GM21447 (cell line): ENCODE results near the gene CRYAB.
"Not testable (repeated sequence)": the region's sequence is repeated elsewhere in the genome, so short reads cannot be mapped to it uniquely, and the experiment has no call there.

ENCODE experiments used
- ATAC-seq: cut with Tn5 transposase; IDR thresholded peaks from one replicate; pipeline ENCODE4 v1.9.1; 2021; ENCODE audit not compliant: unreplicated experiment

CRYAB gene

DNA sequence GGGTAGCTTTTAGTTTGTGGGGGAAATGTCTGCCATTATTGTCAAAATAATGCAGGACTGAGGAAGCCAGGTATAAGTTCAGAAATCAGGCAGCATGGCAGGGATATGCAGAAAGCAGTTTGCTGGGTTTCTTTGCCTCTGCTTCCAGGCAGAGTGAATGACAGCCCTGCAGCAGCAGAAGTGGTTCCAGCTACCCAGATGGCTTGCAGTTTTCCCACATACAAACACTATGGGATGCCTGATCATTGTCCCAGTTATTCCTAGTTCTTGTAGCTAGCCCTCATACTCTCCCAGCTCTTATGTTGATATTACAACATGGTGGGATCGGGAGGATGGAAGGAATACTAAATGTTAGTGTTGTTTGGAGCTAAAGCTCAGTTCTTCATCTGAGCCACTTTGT, 22.7 kb upstream of the CRYAB start:
- ATAC-seq = no peak

DNA sequence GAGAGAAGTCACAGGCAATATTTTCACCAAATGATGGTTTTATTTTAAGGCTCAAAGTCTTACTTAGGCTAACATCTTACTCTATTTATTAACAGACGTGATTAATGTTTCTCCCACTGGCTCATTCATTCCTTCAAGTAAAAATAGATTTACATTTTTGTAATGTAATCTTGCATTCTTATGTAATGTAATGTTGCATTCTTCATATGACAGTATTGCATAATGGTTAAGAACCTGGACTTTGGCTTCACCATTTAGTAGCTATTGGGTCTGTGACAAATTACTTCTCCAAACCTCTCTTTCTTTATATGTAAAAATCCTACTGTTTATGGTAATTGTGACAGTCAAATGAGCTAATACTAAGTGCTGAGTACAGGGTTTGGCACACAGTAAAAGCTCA, 22.3 kb upstream of the CRYAB start:
- ATAC-seq = no peak

DNA sequence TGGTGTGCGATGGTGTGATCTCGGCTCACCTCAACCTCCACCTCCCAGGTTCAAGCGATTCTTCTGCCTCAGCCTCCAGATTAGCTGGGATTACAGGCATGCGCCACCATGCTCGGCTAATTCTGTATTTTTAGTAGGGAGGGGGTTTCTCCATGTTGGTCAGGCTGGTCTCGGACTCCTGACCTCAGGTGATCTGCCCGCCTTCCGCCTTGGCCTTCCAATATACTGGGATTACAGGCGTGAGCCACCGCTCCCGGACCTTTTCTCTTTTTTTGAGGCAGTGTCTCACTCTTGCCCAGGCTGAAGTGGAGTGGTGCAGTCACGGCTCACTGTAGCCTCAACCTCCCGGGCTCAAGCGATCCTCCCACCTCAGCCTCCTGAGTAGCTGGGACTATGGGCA, 21.6 kb upstream of the CRYAB start:
- ATAC-seq = not testable (repeated sequence)

DNA sequence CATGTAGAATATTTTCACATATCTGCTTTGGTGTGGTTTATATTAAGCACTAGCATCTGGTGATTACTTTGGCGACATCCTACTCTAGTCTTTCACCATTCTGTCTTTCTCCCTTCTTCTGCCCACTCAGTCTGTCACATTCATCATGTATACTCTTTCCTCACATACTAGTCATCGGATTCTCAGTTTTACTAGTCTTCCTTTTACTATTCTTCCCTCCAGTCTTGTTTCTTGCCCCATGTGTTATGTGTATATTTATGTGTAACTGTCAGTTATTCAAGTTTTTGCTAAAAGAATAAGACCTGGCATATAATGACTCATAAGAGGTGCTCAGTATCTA, 21.0 kb upstream of the CRYAB start:
- no peak for ATAC-seq

DNA sequence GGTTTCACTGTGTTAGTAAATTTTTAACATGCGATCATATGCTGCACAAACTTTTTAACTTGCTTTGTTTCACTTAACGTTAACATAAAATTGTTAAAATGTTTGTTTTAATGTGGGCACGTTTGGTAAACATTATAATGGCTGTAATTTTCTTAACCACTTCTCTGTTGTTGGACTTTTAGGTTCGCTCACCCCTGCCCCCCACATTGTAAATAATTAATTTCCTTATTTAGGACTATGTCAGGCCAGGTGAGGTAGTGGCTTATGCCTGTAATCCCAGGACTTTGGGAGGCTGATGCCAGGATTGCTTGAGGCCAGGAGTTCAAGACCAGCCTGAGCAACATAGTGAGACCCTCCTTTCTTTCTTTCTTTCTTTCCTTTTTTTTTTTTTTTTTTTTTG, 18.9 kb upstream of the CRYAB start:
- ATAC-seq = no peak

DNA sequence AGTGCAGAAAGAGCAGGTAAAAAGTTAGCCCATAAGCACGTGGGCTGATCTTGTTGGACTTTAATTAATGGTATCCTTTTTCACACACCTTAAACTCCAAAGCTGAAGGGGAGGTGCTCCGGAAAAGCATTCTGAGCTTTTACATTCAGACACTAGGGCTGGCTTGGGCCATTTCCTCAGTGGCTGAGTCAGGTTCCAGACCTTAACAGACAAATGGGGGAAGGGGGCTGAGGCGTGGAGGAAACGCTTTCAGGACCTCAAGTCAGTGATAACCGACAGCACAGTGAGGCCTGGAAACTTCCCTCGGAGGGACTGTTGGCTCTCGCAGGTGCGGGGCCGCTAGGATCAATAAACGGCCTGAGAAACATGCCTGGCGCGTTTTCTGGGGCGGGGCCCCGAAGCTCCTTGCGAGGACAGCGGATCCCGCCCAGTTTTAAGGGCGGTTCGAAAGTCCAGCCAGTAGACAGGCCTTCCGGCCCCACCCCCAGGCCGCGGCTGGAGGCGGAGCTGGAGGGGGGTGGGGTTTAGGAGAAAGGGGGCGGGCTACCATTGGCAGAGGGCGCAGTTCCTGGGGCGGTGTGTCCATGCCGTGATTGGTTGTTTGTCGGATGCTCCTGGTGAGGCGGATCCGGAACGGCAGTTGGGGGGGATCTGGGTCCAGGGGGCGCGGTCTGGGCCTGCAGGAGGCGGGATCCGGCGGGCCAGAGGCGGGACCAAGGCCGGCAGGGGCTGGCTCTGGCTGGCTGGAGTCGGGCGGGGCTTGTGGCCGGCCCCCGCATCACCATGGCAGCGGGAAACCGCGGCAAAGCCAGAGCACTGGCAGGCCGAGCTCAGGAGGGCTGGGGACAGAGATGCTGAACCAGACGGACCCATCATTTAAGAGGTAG, 15.2 kb upstream of the CRYAB start:
- peak; percentile 91 for ATAC-seq

DNA sequence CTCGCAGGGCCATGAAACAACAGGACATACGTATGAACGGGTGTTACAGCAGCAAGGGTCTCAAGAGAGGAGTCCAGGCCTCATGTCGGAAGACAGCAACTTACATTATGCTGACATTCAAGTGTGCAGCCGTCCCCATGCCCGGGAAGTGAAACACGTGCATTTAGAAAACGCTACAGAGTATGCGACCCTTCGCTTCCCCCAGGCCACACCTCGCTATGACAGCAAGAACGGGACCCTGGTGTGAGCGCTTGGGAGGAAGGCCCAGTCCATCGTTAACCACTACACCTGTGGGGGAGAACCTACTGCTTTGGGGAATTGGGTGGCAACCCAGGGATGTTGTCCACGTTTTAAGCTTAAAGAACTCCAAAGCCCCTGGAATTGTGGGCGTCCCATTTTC, 14.4 kb upstream of the CRYAB start:
- ATAC-seq = no peak

DNA sequence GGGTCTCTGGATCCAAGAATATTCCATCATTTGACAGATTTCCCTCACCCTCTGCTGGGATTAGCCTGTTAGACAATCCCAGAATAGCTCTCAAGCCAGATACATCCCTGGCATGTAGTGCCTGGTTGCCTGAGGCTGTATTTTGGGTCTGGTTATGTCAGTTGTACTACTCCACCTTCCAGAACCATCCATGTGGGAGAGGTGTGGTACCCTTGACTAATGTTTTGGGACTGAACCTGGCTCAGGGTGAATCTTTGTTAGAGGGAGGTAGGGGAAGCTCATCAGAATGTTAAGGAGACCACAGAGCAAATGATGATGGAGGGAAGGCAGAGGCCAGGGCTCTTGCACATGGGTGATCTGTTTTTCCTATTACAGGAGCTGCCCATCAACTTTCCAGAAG, 12.4 kb upstream of the CRYAB start:
- ATAC-seq = no peak

DNA sequence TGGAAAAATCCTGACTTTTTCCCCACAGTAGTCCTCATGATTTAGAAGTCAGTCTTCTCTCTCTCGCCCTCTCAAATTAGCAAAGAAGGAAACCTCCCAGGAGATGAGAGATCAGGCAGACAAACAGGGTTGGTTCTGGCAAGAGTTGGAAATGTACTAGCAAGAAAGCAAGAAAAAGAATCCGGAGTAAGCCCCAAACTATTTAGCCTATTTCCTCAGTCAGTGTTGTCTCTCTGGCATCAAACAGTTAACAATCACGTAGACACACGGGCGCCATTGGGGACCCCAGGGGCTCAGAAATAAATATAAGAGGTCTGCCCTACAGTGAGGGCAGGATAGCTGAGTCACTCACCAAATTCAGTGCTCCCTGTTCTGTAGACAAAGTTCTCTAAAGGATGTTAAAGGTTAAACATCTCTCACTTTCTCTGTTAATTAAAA, 11.8 kb upstream of the CRYAB start:
- no peak for ATAC-seq

DNA sequence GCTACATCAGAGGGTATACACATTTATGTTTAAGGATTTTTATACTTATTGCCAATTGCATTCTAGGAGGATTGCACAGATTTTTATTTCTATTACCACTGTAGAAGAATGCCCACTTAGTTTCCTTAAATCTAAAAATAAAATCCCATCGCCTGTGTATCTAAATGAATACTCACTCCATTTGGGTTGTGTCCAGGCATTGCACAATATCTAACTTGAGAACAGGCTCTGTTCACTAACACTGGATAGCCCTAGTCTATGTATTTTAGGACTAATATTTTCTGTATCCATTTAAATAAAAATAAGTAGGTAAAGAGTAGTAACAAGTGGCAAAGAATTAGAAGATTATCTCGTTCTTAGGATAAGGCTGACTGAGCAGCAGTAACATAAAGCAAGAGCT, 11.2 kb upstream of the CRYAB start:
- ATAC-seq = no peak

DNA sequence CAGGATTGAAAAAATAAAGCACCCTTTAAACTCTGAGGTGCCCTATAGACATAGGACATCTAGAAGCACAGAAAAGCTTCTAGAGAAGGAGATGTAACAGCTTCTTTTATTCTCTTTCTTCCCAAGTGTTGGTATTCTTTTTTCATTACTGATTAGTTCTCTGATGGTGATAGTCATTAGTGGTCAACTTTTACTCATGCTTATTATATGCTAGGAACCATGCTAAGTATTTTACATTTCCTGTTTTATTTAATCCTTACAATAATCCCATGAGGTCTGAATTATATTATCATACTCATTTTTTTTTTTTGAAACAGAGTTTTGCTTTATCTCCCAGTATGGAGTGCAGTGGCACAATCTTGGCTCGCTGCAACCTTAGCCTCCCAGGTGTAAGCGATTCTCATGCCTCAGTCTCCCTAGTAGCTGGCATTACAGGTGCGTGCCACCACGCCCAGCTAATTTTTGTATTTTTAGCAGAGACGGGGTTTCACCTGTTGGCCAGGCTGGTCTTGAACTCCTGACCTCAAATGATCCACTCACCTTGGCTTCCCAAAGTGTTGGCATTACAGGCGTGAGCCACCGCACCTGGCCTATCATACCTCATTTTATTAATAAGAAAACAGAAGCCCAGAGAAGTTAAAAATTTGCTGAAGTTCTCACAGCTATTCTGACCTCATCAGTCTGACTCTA, 10.1 kb upstream of the CRYAB start:
- ATAC-seq = no peak

DNA sequence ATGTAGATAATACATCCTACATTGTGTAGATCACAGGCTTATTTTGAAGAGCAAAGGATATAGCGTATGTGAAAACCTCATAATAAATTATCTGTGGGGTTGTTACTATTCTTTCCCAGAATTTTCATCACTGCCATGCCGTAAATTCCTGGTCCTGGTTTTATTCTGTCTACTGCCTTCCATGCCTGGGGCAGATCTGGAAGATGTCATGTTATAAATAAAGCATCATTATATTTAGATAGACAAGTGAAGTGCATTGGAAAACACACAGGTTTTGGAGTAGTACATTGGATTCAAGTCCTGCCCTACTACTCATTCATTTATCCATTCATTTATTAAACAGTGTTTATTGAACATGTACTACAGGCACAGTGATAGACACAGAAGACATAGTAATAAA, 9.3 kb upstream of the CRYAB start:
- no peak for ATAC-seq

DNA sequence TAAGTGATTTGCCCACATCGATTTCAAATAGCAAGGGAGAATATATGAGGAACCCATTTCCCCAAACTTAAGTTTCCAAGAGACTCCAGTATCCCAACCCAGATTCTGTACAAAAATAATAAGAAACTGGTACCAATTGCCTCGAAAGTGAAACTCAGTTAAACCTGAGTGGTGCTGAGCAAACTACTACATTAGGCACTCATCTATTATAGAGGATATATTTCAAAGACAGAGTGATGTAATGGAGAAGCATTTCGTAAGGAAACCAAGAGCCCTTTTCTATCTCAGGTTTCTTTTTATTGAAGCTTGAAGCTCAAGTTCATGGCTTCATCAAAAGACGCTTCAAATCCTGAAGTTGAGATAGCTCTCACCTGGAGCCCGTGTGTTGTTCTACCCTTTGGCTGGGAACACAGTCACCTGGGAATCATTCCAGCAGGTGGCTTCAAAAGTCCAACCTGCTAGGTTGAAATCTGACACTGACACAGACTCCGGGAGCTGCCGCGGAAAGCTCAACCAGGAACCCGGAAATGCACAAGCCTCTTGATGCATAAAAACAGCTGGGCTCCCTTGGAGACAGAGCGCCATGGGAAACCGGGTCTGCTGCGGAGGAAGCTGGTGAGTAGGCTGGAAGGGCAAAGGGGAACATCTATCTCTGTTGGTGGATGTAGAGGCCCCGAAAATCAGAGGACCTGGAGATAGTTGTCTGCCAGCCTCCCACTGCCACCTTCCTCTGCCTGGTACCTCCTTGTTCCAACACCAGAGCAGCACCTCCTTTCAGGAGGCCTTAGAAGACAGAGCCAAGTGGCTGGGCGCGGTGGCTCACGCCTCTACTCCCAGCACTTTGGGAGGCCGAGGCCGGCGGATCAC, 7.1 kb upstream of the CRYAB start, which contains the start of gene C11orf52:
C11orf52 (plus strand) TSS at position 524 of the 867 bp plus-strand sequence; CDS start at position 584, 60 bp downstream.
- ATAC-seq = no peak

DNA sequence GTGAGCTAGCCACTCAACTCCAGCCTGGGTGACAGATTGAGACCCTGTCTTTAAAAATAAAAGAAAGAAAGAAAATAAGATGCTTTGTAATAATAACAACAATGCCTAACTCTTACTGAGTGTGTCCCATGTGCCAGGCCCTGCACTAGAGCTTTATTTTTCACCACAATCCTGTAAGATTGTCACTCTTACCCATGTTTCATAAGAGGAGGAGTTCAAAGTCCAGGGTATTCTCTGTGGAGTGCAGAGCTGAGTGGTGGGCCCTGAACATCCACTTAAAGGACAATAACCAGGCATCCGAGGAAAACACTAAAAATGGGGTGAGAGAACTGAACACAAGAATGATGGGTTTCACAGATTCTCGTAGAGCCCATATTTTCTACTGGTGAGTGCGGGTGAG, 6.2 kb upstream of the CRYAB start:
- no peak for ATAC-seq

DNA sequence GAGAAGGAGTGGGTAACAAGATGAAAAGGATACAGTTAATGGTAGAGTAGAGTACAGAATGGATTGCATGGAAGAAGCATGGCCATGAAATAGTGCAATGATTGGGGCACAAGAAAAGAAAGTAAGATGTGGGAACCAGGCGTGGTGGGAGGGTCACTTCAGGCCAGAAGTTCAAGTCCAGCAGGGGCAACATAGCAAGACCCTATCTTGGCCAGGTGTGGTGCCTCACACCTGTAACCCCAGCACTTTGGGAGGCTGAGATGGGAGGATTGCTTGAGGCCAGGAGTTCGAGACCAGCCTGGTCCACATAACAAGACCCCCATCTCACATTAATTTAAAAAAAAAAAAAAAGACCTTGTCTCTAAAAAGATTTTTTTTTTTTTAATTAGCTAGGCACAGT, 5.7 kb upstream of the CRYAB start:
- no peak for ATAC-seq

DNA sequence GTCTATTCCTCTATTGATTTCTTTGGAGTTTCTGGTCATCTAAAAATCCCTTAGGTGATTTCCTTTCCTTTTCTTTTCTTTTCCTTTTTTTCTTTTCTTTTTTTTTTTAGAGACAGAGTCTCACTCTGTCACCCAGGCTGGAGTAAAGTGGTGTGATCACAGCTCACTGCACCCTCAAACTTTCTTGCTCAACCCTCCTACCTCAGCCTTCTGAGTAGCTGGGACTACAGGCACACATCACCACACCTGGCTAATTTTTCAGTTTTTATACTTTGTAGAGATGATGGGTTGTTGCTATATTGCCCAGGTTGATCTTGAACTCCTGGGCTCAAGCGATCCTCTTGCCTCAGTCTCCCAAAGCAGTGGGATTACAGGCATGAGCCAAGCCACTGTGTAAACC, 5.2 kb upstream of the CRYAB start:
- no peak for ATAC-seq

DNA sequence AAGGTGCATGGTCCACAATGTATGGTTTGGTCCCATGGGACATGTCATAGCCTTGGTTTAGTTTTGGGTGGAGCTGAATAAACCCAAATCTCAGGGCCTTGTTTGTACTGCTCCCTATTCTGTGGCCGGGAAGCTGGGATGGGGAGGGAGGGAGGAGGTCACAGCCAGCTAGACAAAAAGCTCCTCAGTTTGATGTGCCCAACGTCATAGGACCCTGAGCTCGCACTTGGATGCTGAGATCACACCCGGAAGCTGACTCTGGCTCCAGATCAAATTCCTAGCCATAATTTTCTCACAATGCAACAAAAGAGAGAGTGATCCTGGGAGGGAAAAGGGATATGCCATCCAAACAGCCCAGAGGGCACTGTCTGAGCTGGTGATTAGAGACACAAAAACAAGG, 2.4 kb upstream of the CRYAB start:
- no peak for ATAC-seq

DNA sequence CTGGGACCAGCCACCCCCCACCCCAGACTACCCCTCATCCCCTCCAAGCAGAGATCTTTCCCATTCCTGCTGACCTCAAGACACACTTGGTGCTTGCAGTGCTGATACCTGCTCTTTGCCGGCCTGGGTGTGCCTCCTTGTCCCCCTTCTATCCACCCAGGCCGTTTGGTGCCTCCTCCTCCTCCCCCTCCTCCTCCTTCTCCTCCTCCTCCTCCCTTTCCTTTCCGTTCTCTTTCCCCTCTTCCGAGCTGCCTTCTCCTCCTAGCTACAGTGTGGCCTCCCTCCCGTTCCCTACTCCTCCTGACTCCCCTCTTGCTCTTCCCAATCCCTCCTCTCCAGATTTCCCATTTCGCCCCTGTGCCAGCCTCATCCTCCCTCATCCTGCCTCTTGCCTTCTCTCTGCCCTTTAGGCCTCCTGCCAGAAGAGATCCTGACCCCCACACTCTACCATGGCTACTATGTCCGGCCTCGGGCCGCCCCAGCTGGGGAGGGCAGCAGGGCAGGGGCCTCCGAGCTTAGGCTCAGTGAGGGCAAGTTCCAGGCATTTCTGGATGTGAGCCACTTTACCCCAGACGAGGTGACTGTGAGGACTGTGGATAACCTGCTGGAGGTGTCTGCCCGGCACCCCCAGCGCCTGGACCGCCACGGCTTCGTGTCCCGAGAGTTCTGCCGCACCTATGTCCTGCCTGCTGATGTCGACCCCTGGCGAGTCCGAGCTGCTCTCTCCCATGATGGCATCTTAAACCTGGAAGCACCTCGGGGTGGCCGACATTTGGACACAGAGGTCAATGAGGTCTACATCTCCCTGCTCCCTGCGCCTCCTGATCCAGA, 1.7 kb upstream of the CRYAB start:
- no peak for ATAC-seq

DNA sequence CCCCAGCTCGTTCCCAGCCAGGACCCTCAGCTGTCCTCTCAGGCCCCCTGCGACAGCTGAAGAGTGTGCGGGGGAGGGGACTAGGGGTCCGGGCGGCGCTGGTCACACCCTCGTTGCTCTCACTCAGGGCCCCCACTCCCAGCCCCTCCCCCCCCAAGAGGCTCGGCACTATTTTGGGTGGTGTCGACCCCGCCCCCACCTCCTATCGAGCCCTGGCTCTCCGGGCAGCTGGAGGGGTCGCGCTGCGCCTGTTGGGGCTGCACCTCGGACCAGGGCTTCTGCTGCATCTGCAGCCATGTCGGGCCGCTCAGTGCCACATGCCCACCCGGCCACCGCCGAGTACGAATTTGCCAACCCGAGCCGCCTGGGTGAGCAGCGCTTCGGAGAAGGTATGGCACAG, 965 bp upstream of the CRYAB start, which contains the start of gene HSPB2:
HSPB2 (plus strand) TSS at position 200 of the 400 bp plus-strand sequence; CDS start at position 296, 96 bp downstream.
- ATAC-seq = no peak
